HepG2 (cell line): Measurements from ENCODE around the gene NCLN. TPM values are rescaled to one million over a fixed set of nuclear protein-coding genes. Genes with fewer than 3 reads are reported as not detected.

Experiments used
- ATAC-seq: fragments of 200-7000 bp; cut with Tn5 transposase; 3 replicates; pipeline ENCODE4 v1.9.1; 2020; ENCODE audit warnings: mild to moderate bottlenecking, moderate library complexity
- BruUV-seq: library from RNA; stranded (reverse); fragments of 400-500 nt; replicated peaks from 2 replicates; lab custom pipeline; 2021; lab: Mats Ljungman, UMichigan
- CTCF ChIA-PET: fragments of 300-600 bp; formaldehyde crosslinking; extraction: SDS; loops from one replicate; lab custom pipeline; 2021; ENCODE audit warnings: low total read pairs, inconsistent platforms, low intra/inter-chr PET ratio; lab: Yijun Ruan, JAX
- POLR2A ChIA-PET: fragments of 350-600 bp; sonication (Branson Sonifier 250); formaldehyde crosslinking; loops from one replicate; lab custom pipeline; 2020; ENCODE audit warnings: antibody characterized with exemption, inconsistent platforms; lab: Yijun Ruan, JAX
- DNase-seq: peaks from one replicate; pipeline ENCODE4 v3.0.0-alpha.2; 2015; ENCODE audit warnings: low spot score
- FAIRE-seq: peaks from 3 replicates; lab custom pipeline; 2011; peaks lifted over from hg19 to GRCh38; lab: Jason Lieb, UNC
- H2AFZ ChIP-seq: one replicate; pipeline ENCODE4 v1.6.1; 2011; ENCODE audit warnings: low read length, inconsistent platforms
- H3K27ac ChIP-seq: fragments of 300-600 bp; 3 replicates; pipeline ENCODE4 v1.8.0; 2011; ENCODE audit warnings: mixed run types, mild to moderate bottlenecking, mixed read lengths, low read length, inconsistent platforms; ENCODE audit not compliant: insufficient read depth; ENCODE audit errors: extremely low read length
- H3K27me3 ChIP-seq, 2 experiments: fragments of 200-600 bp in 1 of 2; 2 replicates in 1 of 2; 3 replicates in 1 of 2; pipeline versions ENCODE4 v1.6.0 to v1.8.0; 2011; ENCODE audit warnings: low read length in 2 of 2, mild to moderate bottlenecking in 2 of 2, moderate library complexity in 2 of 2, inconsistent platforms in 1 of 2; ENCODE audit not compliant: insufficient read depth in 2 of 2, control insufficient read depth in 1 of 2
- H3K36me3 ChIP-seq, 2 experiments: fragments of 200-600 bp in 1 of 2; replicated peaks in 1 of 2; 2 replicates in 1 of 2; 3 replicates in 1 of 2; pipeline versions ENCODE4 v1.5.1 to v1.8.0; 2011; ENCODE audit warnings: low read length in 2 of 2, inconsistent platforms in 1 of 2; ENCODE audit not compliant: insufficient read depth in 2 of 2, control insufficient read depth in 1 of 2
- H3K4me1 ChIP-seq: 2 replicates; pipeline ENCODE4 v1.5.1; 2012; ENCODE audit warnings: low read length, inconsistent platforms; ENCODE audit not compliant: insufficient read depth
- H3K4me2 ChIP-seq: 2 replicates; pipeline ENCODE4 v1.6.0; 2011; ENCODE audit warnings: low read depth, low read length, inconsistent platforms
- H3K4me3 ChIP-seq, 3 experiments: fragments of 200-600 bp in 1 of 3; sonication (generic), shearing (Covaris generic) in 1 of 3; replicated peaks in 1 of 3; 2 replicates each; pipeline ENCODE4 v1.5.1; 2011 to 2016; ENCODE audit warnings: low read length in 3 of 3, inconsistent platforms in 2 of 3, low read depth in 2 of 3, mild to moderate bottlenecking in 2 of 3, control low read depth in 1 of 3, mixed read lengths in 1 of 3; ENCODE audit not compliant: insufficient read depth in 1 of 3
- H3K79me2 ChIP-seq: one replicate; pipeline ENCODE4 v1.6.1; 2011; ENCODE audit warnings: low read length, inconsistent platforms; ENCODE audit not compliant: insufficient read depth
- H3K9ac ChIP-seq: 2 replicates; pipeline ENCODE4 v1.6.0; 2011; ENCODE audit warnings: mild to moderate bottlenecking, low read depth, low read length, inconsistent platforms; ENCODE audit not compliant: insufficient read depth
- H3K9me3 ChIP-seq: 2 replicates; pipeline ENCODE4 v1.5.1; 2012; ENCODE audit warnings: mild to moderate bottlenecking, low read length
- H4K20me1 ChIP-seq: 2 replicates; pipeline ENCODE4 v1.6.0; 2011; ENCODE audit warnings: inconsistent platforms, mild to moderate bottlenecking, low read length, moderate library complexity; ENCODE audit not compliant: insufficient read depth
- FOXK1 ChIP-seq: sonication (generic); formaldehyde crosslinking; IDR thresholded peaks from 2 replicates; pipeline ENCODE4 v1.4.0; 2020; ENCODE audit warnings: low read depth, missing genetic modification reagents, borderline replicate concordance
- NR1H2 ChIP-seq: sonication (generic); formaldehyde crosslinking; IDR thresholded peaks from 2 replicates; pipeline ENCODE4 v1.8.1; 2022; ENCODE audit warnings: low read depth, missing genetic modification reagents, borderline replicate concordance
- PAX8 ChIP-seq: sonication (generic); formaldehyde crosslinking; IDR thresholded peaks from 2 replicates; pipeline ENCODE4 v1.8.0; 2022; ENCODE audit warnings: mild to moderate bottlenecking, missing genetic modification reagents, borderline replicate concordance
- RBFOX2 ChIP-seq: fragments of 200-400 bp; formaldehyde crosslinking; IDR thresholded peaks from 2 replicates; pipeline ENCODE4 v1.6.1; 2017; ENCODE audit warnings: low read depth, mild to moderate bottlenecking, low read length
- RBM22 ChIP-seq: fragments of 200-400 bp; formaldehyde crosslinking; optimal IDR thresholded peaks from 2 replicates; pipeline ENCODE3; 2017; ENCODE audit warnings: mild to moderate bottlenecking, low read length, moderate library complexity
- TBL1XR1 ChIP-seq: fragments of 150-350 bp; IDR thresholded peaks from 2 replicates; pipeline ENCODE4 v1.6.1; 2014; ENCODE audit warnings: borderline replicate concordance, low read length; ENCODE audit not compliant: partially characterized antibody
- THAP11 ChIP-seq: IDR thresholded peaks from 2 replicates; pipeline ENCODE4 v1.6.1; 2016; ENCODE audit warnings: missing biosample characterization, missing genetic modification reagents
- ZBTB7B ChIP-seq: sonication (generic); formaldehyde crosslinking; IDR thresholded peaks from 2 replicates; pipeline ENCODE4 v1.4.0; 2020; ENCODE audit warnings: missing genetic modification reagents
- ZNF432 ChIP-seq: sonication (generic); formaldehyde crosslinking; IDR thresholded peaks from 2 replicates; pipeline ENCODE4 v1.5.0; 2020; ENCODE audit warnings: missing genetic modification reagents, mild to moderate bottlenecking, borderline replicate concordance
- ZNF550 ChIP-seq: sonication (generic); formaldehyde crosslinking; IDR thresholded peaks from 2 replicates; pipeline ENCODE4 v1.4.0; 2020; ENCODE audit warnings: mild to moderate bottlenecking, missing genetic modification reagents, borderline replicate concordance
- ZNF7 ChIP-seq: IDR thresholded peaks from 2 replicates; pipeline ENCODE4 v1.6.1; 2016; ENCODE audit warnings: missing biosample characterization, missing genetic modification reagents
- ZNF766 ChIP-seq: sonication (generic); formaldehyde crosslinking; IDR thresholded peaks from 2 replicates; pipeline ENCODE4 v1.5.0; 2020; ENCODE audit warnings: missing genetic modification reagents, borderline replicate concordance
- ZSCAN31 ChIP-seq: sonication (generic); formaldehyde crosslinking; IDR thresholded peaks from 2 replicates; pipeline ENCODE4 v1.5.0; 2020; ENCODE audit warnings: low read depth, mild to moderate bottlenecking, missing genetic modification reagents
- WGBS: methylation state at CpG from one replicate; pipeline ENCODE4 v1.1.6; 2017; ENCODE audit warnings: low lambda C conversion rate; 5-methylcytosine and 5-hydroxymethylcytosine counted together
- in situ Hi-C: cut with HindIII; loops from 2 replicates; pipeline ENCODE4 v1.10.0; 2017; ENCODE audit warnings: low pct_unique_long_range_greater_than_20kb; ENCODE audit not compliant: extremely low pct_ligation_motif_present
- intact Hi-C: fragments of 100-400 bp; cut with micrococcal nuclease; formaldehyde crosslinking; loops from one replicate; pipeline ENCODE4 v1.10.0; 2022; ENCODE audit not compliant: unreplicated experiment
- polyA plus RNA-seq, 8 experiments: library from polyadenylated mRNA; depleted of rRNA in 3 of 8; stranded (reverse) in 7 of 8; unstranded in 1 of 8; fragments of >200 nt; fragmentation: Illumina TruSeq in 4 of 8; extraction: Trizol in 4 of 8; gene quantifications; 2 replicates each; pipeline versions ENCODE4 v1.2.1 to v1.2.3, GENCODE V29; 2011 to 2016; ENCODE audit warnings: low read depth in 4 of 8, missing spikeins in 1 of 8, mixed read lengths in 1 of 8; ENCODE audit not compliant: insufficient read depth in 1 of 8
- total RNA-seq, 5 experiments: library from RNA; depleted of rRNA; stranded (reverse); fragments of >200 nt; fragmentation: Illumina TruSeq; extraction: Trizol; gene quantifications; 2 replicates each; pipeline ENCODE4 v1.2.3, GENCODE V29; 2016; ENCODE audit warnings: low read depth in 1 of 5
- TF ChIP-seq, protein P1 (sequence below): IDR thresholded peaks from 2 replicates; pipeline ENCODE4 v1.6.1; 2012; ENCODE audit warnings: low read depth, low read length, improper control_type of control experiment

Gene NCLN
- total and polyA plus RNA-seq, 2 of the 13 experiments (the other 11 are each of a cell fraction or from before 2014, with no cell fraction given), result 42.6 to 56.0 TPM

- DNase-seq, result no peak
- 96% methylated on average over 25 of the region's 33 CpGs for WGBS
- Histone ChIP-seq H3K4me2 (no peak overlapping the region), H3K9me3 (no peaks in the 10 kb centered on the region), H3K36me3 (peaks cover 5 to 20% of the 10 kb centered on the region in 2 experiments; a peak in 4 of 5 replicates), H3K9ac (no peak overlapping the region), H3K79me2 (no peaks in the 10 kb centered on the region), H2AFZ (no peak overlapping the region), H3K4me1 (peaks cover 12% of the 10 kb centered on the region), H3K4me3 (no peak overlapping the region), H3K27me3 (no peaks in the 10 kb centered on the region), H4K20me1 (no peaks in the 10 kb centered on the region; the same call in 1 of the 2 replicates), H3K27ac (no peak overlapping the region)
- no peak for ATAC-seq
- intact Hi-C loops, result no loop called here
- POLR2A ChIA-PET, result no interaction called here
- in situ Hi-C loops, result no loop called here
- TF ChIP-seq ZSCAN31 (no peak), RBM22 (peak; percentile 24), RBFOX2 (peak; percentile 27; the same call in 1 of the 2 replicates), PAX8 (CRISPR knock-in tag) (no peak)
- CTCF ChIA-PET, result no interaction called here
- TSS peak; percentile 47 for BruUV-seq
- FAIRE-seq, result no peak
Observed at GRCh38 chr19:3208317-3209207, 22.8 kb downstream of the NCLN start.

DNA sequence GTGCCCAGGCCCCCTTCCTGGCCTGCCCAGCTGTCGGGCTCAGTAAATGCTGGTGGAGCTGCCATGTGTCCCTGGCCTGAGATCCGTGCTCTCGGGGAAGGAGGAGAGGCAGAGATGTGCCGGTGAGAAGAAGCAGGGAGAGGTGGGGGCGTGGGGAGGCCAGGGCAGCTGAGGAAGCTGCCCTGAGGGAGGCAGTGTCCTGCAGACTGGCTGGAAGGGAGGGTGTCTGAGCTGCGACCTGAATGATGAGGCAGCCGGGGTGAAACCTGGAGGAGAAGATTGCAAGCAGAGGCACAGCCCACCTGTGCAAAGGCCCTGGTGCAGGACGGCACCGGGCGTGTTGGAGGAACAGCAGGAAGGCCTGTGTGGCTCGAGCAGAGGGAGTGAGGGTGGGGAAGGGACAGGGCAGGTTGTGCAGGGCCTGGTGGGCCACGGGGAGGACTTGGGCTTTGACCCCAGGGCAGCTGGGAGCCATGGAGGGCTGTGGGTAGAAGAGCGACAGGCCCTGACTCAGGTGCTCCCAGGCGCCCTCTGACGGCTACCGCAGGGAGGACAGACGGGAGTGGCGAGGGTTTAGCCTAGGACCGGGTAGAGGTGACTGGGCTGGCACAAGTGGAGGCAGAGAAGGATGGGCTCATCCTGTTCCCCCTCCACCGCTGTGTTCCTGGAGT, 24.8 kb downstream of the NCLN start:
- Histone ChIP-seq H3K36me3 (peaks cover 5 to 8% of the 10 kb centered on the region in 2 experiments; a peak in 4 of 5 replicates), H3K27me3 (no peaks in the 10 kb centered on the region), H3K79me2 (no peaks in the 10 kb centered on the region), H2AFZ (no peak overlapping the region), H3K9me3 (no peaks in the 10 kb centered on the region), H3K9ac (no peak overlapping the region), H3K4me3 (no peak overlapping the region), H4K20me1 (no peaks in the 10 kb centered on the region; the same call in 1 of the 2 replicates), H3K4me1 (peaks cover 12% of the 10 kb centered on the region), H3K27ac (no peak overlapping the region), H3K4me2 (no peak overlapping the region)
- 64% methylated on average over 12 of the region's 20 CpGs for WGBS
- in situ Hi-C loops, result no loop called here
- intact Hi-C loops, result no loop called here
- peak; percentile 83 for ATAC-seq
- FAIRE-seq, result no peak
- POLR2A ChIA-PET, result no interaction called here
- DNase-seq, result peak; percentile 29
- CTCF ChIA-PET, result interaction anchor here (1.1 kb wide), 1 partner anchor 249 kb away, joined by 3 read pairs; no protein-coding TSS in a partner anchor
- no TSS peak for BruUV-seq
- no peak for TF ChIP-seq FOXK1
- TF ChIP-seq THAP11 (CRISPR knock-in tag), result 0 out of 2 replicates have a peak, but pooled peaks have one; percentile 16
- no peak for TF ChIP-seq ZNF7 (CRISPR knock-in tag)
- no peak for TF ChIP-seq TBL1XR1
- TF ChIP-seq ZNF550 (CRISPR knock-in tag), result no peak
- TF ChIP-seq, protein P1, sequence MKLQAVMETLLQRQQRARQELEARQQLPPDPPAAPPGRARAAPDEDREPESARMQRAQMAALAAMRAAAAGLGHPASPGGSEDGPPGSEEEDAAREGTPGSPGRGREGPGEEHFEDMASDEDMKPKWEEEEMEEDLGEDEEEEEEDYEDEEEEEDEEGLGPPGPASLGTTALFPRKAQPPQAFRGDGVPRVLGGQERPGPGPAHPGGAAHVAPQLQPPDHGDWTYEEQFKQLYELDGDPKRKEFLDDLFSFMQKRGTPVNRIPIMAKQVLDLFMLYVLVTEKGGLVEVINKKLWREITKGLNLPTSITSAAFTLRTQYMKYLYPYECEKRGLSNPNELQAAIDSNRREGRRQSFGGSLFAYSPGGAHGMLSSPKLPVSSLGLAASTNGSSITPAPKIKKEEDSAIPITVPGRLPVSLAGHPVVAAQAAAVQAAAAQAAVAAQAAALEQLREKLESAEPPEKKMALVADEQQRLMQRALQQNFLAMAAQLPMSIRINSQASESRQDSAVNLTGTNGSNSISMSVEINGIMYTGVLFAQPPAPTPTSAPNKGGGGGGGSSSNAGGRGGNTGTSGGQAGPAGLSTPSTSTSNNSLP, result no peak
- TF ChIP-seq ZNF432 (CRISPR knock-in tag), result no peak
- TF ChIP-seq ZBTB7B (CRISPR knock-in tag), result no peak
- no peak for TF ChIP-seq NR1H2
- no peak for TF ChIP-seq ZNF766 (CRISPR knock-in tag)
